RWPE2 (cell line): ENCODE measurements around the gene TMPRSS11A.
A peak's percentile ranks its signal among the peaks of the same experiment; 100 is the strongest.

Experiments used
- ATAC-seq: fragments of 200-7000 bp; cut with Tn5 transposase; 3 replicates; pipeline ENCODE4 v1.9.1; 2021; ENCODE audit warnings: low read depth
- DNase-seq: peaks from one replicate; pipeline ENCODE4 v3.0.0-alpha.2; 2020; ENCODE audit warnings: low spot score
- H3K27ac ChIP-seq: fragments of 450-650 bp; 2 replicates; pipeline ENCODE4 v1.5.1; 2017; ENCODE audit warnings: mild to moderate bottlenecking; ENCODE audit not compliant: poor library complexity, severe bottlenecking
- H3K27me3 ChIP-seq: fragments of 250-450 bp; sonication (Bioruptor Pico); 2 replicates; pipeline ENCODE4 v1.5.1; 2021; ENCODE audit warnings: mild to moderate bottlenecking, moderate library complexity; ENCODE audit not compliant: insufficient read depth, poor library complexity, severe bottlenecking
- H3K36me3 ChIP-seq: fragments of 250-450 bp; sonication (Bioruptor Pico); 2 replicates; pipeline ENCODE4 v1.5.1; 2020; ENCODE audit warnings: low read depth, mild to moderate bottlenecking, moderate library complexity
- H3K4me1 ChIP-seq: fragments of 250-450 bp; sonication (Bioruptor Pico); 2 replicates; pipeline ENCODE4 v1.5.1; 2021; ENCODE audit warnings: mild to moderate bottlenecking, moderate library complexity; ENCODE audit not compliant: insufficient read depth, poor library complexity, severe bottlenecking
- H3K4me3 ChIP-seq: fragments of 250-450 bp; sonication (Bioruptor Pico); 2 replicates; pipeline ENCODE4 v1.5.1; 2021; ENCODE audit warnings: mild to moderate bottlenecking, moderate library complexity; ENCODE audit not compliant: severe bottlenecking
- H3K9me3 ChIP-seq: fragments of 250-450 bp; sonication (Bioruptor Pico); 2 replicates; pipeline ENCODE4 v1.5.1; 2021; ENCODE audit warnings: mild to moderate bottlenecking, moderate library complexity; ENCODE audit not compliant: severe bottlenecking
- TF ChIP-seq, protein P1 (sequence below): fragments of 450-650 bp; IDR thresholded peaks from one replicate; pipeline ENCODE4 v1.5.1; 2017; ENCODE audit warnings: mild to moderate bottlenecking, moderate library complexity; ENCODE audit not compliant: poor library complexity, severe bottlenecking

Gene TMPRSS11A

DNA sequence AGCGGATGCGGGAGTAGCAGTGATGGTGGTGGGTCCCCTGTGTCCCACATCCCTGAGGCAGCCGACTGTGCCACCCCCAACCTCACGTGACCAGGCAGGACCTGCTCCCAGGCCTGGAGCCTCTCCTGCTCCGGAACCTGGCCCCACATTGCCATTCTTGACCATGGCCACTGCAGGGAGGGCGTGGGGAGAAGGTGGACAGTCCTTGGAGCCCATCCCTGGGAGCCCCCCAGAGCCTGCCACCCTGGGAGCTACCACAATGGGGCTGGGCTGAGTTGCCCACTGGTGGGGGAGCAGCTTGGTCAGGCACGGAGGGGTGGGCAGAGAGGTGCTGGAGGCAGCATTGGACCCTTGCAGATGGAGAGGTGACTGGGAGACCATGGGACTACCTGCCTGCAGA lies 36.8 kb downstream of the TMPRSS11A start:
- Histone ChIP-seq H3K27ac (no peak overlapping the region), H3K4me3 (no peak overlapping the region), H3K9me3 (no peaks in the 10 kb centered on the region), H3K27me3 (no peaks in the 10 kb centered on the region), H3K4me1 (peaks cover 25% of the 10 kb centered on the region), H3K36me3 (no peaks in the 10 kb centered on the region)
- TF ChIP-seq, protein P1, sequence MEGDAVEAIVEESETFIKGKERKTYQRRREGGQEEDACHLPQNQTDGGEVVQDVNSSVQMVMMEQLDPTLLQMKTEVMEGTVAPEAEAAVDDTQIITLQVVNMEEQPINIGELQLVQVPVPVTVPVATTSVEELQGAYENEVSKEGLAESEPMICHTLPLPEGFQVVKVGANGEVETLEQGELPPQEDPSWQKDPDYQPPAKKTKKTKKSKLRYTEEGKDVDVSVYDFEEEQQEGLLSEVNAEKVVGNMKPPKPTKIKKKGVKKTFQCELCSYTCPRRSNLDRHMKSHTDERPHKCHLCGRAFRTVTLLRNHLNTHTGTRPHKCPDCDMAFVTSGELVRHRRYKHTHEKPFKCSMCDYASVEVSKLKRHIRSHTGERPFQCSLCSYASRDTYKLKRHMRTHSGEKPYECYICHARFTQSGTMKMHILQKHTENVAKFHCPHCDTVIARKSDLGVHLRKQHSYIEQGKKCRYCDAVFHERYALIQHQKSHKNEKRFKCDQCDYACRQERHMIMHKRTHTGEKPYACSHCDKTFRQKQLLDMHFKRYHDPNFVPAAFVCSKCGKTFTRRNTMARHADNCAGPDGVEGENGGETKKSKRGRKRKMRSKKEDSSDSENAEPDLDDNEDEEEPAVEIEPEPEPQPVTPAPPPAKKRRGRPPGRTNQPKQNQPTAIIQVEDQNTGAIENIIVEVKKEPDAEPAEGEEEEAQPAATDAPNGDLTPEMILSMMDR, result no peak
- ATAC-seq (no peak), DNase-seq (no peak)

- no peaks in the 10 kb centered on the region for H3K9me3 ChIP-seq
- ATAC-seq (no peak), DNase-seq (no peak)
- H3K36me3 ChIP-seq, result no peaks in the 10 kb centered on the region
- no peak overlapping the region for H3K27ac ChIP-seq
- TF ChIP-seq, protein P1, result no peak
- H3K27me3 ChIP-seq, result no peaks in the 10 kb centered on the region
- H3K4me3 ChIP-seq, result no peak overlapping the region
- H3K4me1 ChIP-seq, result no peaks in the 10 kb centered on the region
Measured at GRCh38 chr4:67922697-67923096, 40.6 kb downstream of the TMPRSS11A start.

GRCh38 chr4:67918428-67918827 lies 44.9 kb downstream of the TMPRSS11A start:
- DNase-seq (no peak), ATAC-seq (peak; percentile 45; the same call in 1 of the 3 replicates)
- TF ChIP-seq, protein P1, result peak; percentile 91
- Histone ChIP-seq H3K36me3 (no peaks in the 10 kb centered on the region), H3K27ac (no peak overlapping the region), H3K9me3 (no peaks in the 10 kb centered on the region), H3K4me1 (no peaks in the 10 kb centered on the region), H3K27me3 (no peaks in the 10 kb centered on the region), H3K4me3 (no peak overlapping the region)

GRCh38 chr4:67915400-67915966 lies 47.8 kb downstream of the TMPRSS11A start:
- DNase-seq, result no peak
- H3K27ac ChIP-seq, result no peak overlapping the region

GRCh38 chr4:67912080-67912479 lies 51.2 kb downstream of the TMPRSS11A start:
- Histone ChIP-seq H3K36me3 (no peaks in the 10 kb centered on the region), H3K27me3 (no peaks in the 10 kb centered on the region), H3K9me3 (no peaks in the 10 kb centered on the region), H3K27ac (no peak overlapping the region), H3K4me1 (no peaks in the 10 kb centered on the region), H3K4me3 (no peak overlapping the region)
- TF ChIP-seq, protein P1, result no peak
- no peak for DNase-seq
- no peak for ATAC-seq

More at GRCh38 chr4:67915400-67915966, 47.8 kb downstream of the TMPRSS11A start:
- Histone ChIP-seq H3K4me3 (no peak overlapping the region), H3K27me3 (no peaks in the 10 kb centered on the region), H3K36me3 (no peaks in the 10 kb centered on the region), H3K4me1 (no peaks in the 10 kb centered on the region), H3K9me3 (no peaks in the 10 kb centered on the region)
- ATAC-seq, result no peak
- TF ChIP-seq, protein P1, result no peak
